ENCODE data around the gene SOX4. TPM values are rescaled to one million over a fixed set of nuclear protein-coding genes. Genes with fewer than 3 reads are reported as not detected.

Gene SOX4
- total RNA-seq, 1 donor from 2014 or later: 36.6 TPM

DNA sequence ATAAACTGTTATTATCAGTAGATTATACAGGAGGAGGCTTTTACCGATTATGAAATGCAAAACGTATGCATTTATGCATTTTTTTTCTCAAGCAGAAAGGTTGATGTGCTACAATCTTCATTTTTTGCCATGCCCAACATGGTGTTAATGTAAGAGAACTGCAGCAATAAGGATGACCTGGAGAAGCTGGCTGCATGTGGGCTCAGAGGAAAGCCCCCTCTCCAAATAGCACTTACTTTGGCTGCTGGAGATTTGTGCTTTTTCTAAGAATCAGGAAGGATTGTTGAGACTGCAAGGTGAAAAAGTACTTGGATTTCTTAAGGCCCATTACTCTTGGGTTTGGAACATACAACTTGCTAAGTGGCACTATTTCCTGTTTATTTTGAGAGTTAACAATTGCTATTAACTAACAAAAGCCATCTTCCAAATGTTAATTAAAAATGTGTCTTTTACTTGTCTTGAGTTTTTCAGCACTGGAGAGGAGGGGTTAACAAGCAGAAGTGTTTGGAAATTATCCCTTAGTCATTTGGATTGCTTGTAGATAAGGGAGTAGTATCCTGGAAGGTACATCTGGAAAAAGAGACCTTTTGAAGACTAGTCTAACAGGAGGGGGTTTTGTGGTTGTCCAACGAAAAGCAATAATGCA, 5.6 kb downstream of the SOX4 start:
- DNase-seq (ENCODE audit: low read depth): no peak
- Histone ChIP-seq H3K36me3 (ENCODE audit: control insufficient read depth, insufficient read depth, low read length) (no peaks in the 10 kb centered on the region), H3K27me3 (ENCODE audit: control insufficient read depth, insufficient read depth, low read length) (no peaks in the 10 kb centered on the region), H3K4me3 (ENCODE audit: low read depth, low read length) (no peak overlapping the region)
- no peak for FAIRE-seq
- TF ChIP-seq, protein P1, sequence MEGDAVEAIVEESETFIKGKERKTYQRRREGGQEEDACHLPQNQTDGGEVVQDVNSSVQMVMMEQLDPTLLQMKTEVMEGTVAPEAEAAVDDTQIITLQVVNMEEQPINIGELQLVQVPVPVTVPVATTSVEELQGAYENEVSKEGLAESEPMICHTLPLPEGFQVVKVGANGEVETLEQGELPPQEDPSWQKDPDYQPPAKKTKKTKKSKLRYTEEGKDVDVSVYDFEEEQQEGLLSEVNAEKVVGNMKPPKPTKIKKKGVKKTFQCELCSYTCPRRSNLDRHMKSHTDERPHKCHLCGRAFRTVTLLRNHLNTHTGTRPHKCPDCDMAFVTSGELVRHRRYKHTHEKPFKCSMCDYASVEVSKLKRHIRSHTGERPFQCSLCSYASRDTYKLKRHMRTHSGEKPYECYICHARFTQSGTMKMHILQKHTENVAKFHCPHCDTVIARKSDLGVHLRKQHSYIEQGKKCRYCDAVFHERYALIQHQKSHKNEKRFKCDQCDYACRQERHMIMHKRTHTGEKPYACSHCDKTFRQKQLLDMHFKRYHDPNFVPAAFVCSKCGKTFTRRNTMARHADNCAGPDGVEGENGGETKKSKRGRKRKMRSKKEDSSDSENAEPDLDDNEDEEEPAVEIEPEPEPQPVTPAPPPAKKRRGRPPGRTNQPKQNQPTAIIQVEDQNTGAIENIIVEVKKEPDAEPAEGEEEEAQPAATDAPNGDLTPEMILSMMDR (IDR thresholded peaks at IDR 0.05; ENCODE audit: insufficient read depth, low read length, severe bottlenecking): no peak

DNA sequence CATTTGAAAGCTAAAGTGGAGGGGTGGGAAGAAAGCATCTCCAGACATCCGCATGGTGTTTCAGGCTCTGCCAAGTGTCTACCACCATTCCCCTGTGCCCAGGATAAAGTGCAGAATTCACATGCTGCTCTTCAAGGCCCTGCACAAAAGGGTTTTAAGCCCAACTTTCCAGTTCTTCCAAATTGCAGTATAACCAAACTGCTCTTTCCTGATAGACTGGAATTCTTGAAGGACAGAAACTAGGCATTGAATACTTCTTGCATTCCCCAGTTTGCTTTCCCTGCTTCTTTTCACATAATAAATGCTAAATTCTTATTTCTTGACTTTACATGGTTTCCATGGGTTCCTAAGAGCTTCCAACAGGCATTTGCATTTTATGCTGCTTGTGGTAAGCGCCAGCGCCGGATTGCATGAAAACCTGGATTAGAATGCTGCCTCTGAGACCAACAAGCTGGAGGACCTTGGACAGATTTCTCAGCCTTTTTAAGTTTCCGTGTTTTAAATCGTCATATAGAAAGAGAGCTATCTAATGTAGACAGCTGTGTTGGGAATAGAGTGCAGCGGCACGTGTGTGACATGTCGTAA, 7.9 kb downstream of the SOX4 start:
- TF ChIP-seq, protein P1 (IDR thresholded peaks at IDR 0.05; ENCODE audit: insufficient read depth, low read length, severe bottlenecking): no peak
- no peak for DNase-seq (ENCODE audit: low read depth)
- H3K4me3 ChIP-seq (ENCODE audit: low read depth, low read length): no peak overlapping the region
- H3K27me3 ChIP-seq (ENCODE audit: control insufficient read depth, insufficient read depth, low read length): no peaks in the 10 kb centered on the region
- H3K36me3 ChIP-seq (ENCODE audit: control insufficient read depth, insufficient read depth, low read length): no peaks in the 10 kb centered on the region
- FAIRE-seq: peak; percentile 32

DNA sequence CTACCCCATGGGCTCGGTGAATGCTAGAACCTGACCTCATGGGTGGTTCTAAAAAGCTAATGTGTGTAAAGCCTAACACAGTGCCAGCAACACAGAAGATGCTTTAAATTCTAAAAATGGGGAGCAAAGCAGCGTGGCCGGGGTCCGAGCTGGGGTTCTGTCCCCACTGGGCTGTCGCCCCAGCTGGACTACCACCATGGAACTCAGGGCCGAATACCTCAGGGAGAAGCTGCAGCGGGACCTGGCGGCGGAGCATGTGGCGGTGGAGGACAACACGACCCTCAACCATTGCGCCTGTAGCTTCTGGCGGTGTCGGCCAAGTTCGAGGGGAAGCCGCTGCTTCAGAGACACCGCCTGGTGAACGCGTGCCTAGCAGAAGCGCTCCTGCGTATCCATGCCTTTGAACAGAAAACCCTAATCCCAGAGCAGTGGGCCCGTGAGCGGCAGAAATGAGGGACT, 8.4 kb downstream of the SOX4 start:
- Histone ChIP-seq H3K36me3 (ENCODE audit: control insufficient read depth, insufficient read depth, low read length) (no peaks in the 10 kb centered on the region), H3K4me3 (ENCODE audit: low read depth, low read length) (no peak overlapping the region), H3K27me3 (ENCODE audit: control insufficient read depth, insufficient read depth, low read length) (no peaks in the 10 kb centered on the region)
- FAIRE-seq (no peak), DNase-seq (ENCODE audit: low read depth) (no peak)
- TF ChIP-seq, protein P1 (IDR thresholded peaks at IDR 0.05; ENCODE audit: insufficient read depth, low read length, severe bottlenecking): no peak

DNA sequence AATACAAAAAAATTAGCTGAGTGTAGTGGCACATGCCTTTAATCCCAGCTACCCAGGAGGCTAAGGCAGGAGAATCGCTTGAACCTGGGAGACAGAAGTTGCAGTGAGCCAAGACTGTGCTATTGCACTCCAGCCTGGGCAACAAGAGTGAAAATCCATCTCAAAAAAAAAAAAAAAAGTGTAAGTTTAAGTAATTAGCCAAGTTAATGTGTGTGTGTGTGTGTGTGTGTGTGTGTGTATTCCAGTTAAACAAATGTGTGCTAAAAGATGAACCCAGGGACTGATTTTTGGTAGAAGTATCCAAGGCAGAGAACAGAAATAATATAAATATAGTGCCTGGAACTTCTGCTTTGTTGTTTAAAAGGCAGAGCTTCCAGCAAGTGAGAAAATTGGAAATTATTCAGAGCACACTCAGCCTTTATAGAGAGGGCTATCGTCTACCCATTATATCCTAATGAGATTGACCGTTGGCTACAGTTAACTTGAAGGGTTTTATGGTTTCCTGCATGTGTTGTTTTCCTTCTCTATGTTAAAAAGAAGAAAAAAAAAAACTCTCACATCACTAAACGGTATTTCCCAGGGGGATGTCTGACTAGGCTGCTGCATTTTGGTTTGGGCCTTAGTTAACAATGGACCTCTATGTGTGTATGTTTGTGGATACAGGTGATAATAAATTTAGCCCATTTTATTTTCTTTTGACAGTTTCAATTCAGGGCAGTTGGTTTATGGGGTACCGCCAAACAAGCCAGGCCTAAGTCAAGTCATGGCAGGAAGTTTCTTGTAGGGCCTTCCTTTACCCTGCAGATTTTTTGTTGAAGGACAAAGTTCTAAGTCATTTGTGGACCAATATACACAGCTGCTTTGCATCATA, 9.8 kb downstream of the SOX4 start:
- no peak for FAIRE-seq

DNA sequence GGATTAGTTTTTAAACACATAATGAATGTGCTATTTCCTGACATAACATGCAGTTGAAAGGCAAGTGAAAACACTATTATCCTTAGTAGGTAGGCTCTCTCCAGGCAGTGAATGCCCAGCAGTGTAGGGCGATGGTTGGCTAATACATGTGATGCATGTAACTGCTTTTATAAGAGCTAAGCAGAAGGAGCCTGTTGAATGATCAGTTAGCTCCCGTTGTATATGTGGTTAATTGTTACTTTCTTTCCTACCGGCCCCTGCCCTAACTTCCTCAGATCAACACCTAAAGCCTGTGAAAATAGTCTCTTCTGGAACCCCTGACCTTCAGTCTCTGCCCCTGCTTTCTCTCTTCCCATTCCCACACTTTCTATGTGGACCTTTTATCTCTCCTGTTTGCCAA, 10.5 kb downstream of the SOX4 start:
- H3K27me3 ChIP-seq (ENCODE audit: control insufficient read depth, insufficient read depth, low read length): no peaks in the 10 kb centered on the region
- no peak overlapping the region for H3K4me3 ChIP-seq (ENCODE audit: low read depth, low read length)
- FAIRE-seq (no peak), DNase-seq (ENCODE audit: low read depth) (no peak)
- H3K36me3 ChIP-seq (ENCODE audit: control insufficient read depth, insufficient read depth, low read length): no peaks in the 10 kb centered on the region
- TF ChIP-seq, protein P1 (IDR thresholded peaks at IDR 0.05; ENCODE audit: insufficient read depth, low read length, severe bottlenecking): no peak

More for the DNA sequence above, 9.8 kb downstream of the SOX4 start:
- H3K4me3 ChIP-seq (ENCODE audit: low read depth, low read length): no peak overlapping the region
- TF ChIP-seq, protein P1 (IDR thresholded peaks at IDR 0.05; ENCODE audit: insufficient read depth, low read length, severe bottlenecking): no peak
- no peaks in the 10 kb centered on the region for H3K27me3 ChIP-seq (ENCODE audit: control insufficient read depth, insufficient read depth, low read length)
- DNase-seq (ENCODE audit: low read depth): no peak
- H3K36me3 ChIP-seq (ENCODE audit: control insufficient read depth, insufficient read depth, low read length): no peaks in the 10 kb centered on the region

Measured in bronchial epithelial cell (primary cell).